Activated naive CD4-positive, alpha-beta T cell treated with anti-CD3 and anti-CD28 coated beads, Interleukin-2, amount 50 U/mL, for 72 hours (primary cell): ENCODE results near the gene NUDT7. TPM values are rescaled to one million over a fixed set of nuclear protein-coding genes. Genes with fewer than 3 reads are reported as not detected.

Source experiments
- ATAC-seq, 2 donors: fragments of 150-1000 bp; cut with Tn5 transposase; 2 replicates each; pipeline ENCODE4 v1.10.0; 2021; ENCODE audit warnings: mild to moderate bottlenecking in 2 of 2, moderate library complexity in 2 of 2
- DNase-seq, 2 donors: peaks; one replicate each; pipeline ENCODE4 v3.0.0; 2021 to 2022; ENCODE audit warnings: low spot score in 2 of 2
- H3K27ac Mint-ChIP-seq, 2 donors: one replicate each; pipeline ENCODE4 v1.8.0; 2022; ENCODE audit warnings: mild to moderate bottlenecking in 2 of 2, mixed read lengths in 2 of 2
- H3K36me3 Mint-ChIP-seq, 2 donors: one replicate each; pipeline ENCODE4 v1.8.0; 2022; ENCODE audit warnings: mixed read lengths in 2 of 2
- H3K9me3 Mint-ChIP-seq, 2 donors: one replicate each; pipeline ENCODE4 v1.8.0; 2022; ENCODE audit warnings: mixed read lengths in 2 of 2
- total RNA-seq, 2 donors: library from RNA; stranded (reverse); gene quantifications; one replicate each; pipeline ENCODE4 v1.2.3, GENCODE V29; 2022

Gene NUDT7
- total RNA-seq, 2 donors from 2014 or later = 5.2 to 6.7 TPM

DNA sequence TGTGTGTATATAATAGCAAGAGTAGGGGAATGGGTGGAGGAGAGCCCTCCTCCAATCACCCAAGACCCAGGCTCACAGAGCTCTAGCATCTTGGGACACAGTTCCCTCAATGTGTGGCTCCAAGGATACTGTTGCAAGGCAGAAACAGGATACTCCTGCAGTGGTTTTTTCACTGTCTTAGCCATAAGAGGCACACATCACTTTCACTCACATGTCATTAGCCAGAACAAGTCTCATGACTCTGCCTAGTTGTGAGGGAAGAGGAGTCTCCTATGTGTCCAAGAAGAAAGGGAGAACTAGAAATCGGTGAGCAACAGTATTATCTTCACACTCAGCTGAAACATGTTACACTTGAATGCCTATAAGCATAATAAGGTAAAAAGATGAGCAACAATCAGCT lies 11.1 kb upstream of the NUDT7 start:
- DNase-seq = no peak
- no peaks in the 10 kb centered on the region for H3K36me3 Mint-ChIP-seq
- H3K27ac Mint-ChIP-seq = no peak overlapping the region
- no peak for ATAC-seq
- H3K9me3 Mint-ChIP-seq = no peaks in the 10 kb centered on the region

DNA sequence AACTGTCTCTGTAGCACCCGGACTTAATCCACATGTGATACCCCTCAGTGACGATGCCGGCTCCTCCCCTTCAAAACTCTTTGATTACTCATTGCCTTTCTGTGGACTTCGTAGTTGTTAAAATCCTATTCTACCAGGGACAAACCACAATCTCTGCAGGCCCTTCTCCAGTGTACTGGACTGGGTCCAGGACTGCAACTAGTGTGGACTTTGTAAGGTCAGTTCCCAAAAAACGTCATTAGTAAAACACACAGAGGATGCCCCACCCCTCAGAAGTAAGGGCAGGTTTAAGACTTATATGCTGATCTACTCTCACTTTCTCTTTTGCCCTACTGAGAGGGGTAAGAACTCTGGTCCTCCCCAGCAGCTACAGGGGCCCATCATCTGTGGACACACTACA lies 10.5 kb upstream of the NUDT7 start:
- H3K27ac Mint-ChIP-seq = no peak overlapping the region
- no peak for ATAC-seq

DNA sequence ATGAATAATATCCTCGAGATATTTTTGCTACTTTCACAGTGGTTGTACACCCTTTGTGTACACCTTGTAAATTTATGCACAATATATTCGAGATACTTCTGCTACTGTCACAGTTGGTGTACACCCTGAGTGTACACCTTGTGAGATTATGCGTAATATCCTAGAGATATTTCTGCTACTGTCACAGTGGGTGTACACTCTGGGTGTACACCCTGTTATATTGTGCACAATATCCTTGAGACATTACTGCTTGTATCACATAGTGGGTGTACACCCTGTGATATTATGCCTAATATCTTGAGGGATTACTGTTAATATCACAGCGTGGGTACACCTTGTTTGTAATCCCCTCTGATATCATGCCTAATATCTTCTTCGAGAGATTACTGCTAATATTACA lies 7.2 kb upstream of the NUDT7 start:
- no peak overlapping the region for H3K27ac Mint-ChIP-seq
- peak; percentile 49 to 52 for ATAC-seq
- no peaks in the 10 kb centered on the region for H3K36me3 Mint-ChIP-seq
- no peaks in the 10 kb centered on the region for H3K9me3 Mint-ChIP-seq
- no peak for DNase-seq

More for the DNA sequence above, 10.5 kb upstream of the NUDT7 start:
- no peak for DNase-seq
- Mint-ChIP-seq H3K9me3 (no peaks in the 10 kb centered on the region), H3K36me3 (no peaks in the 10 kb centered on the region)

DNA sequence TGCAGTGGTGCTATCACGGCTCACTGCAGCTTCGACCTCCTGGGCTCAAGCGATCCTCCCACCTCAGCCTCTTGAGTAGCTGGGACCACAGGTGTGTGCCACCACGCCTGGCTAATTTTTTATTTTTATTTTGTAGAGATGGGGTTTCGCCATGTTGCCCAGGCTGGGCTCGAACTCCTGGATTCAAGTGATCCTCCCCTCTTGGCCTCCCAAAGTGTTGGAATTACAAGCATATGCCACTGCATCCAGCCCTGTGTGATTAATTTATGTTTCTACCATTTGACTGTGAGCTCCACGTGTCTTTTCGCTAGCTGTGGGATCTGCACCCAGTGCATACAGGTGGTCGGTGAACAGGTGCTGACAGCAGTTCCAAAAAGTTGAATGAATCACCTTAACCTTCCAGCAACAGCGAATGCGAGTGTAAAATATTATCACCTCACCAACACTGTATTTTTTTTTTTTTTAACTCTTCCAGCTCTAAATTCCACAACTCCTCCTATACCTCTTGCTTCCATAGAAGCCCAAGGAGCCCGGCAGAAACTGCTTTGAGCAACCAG lies 484 bp upstream of the NUDT7 start:
- peaks cover 9 to 16% of the 10 kb centered on the region in 2 donors for H3K36me3 Mint-ChIP-seq
- peak overlapping the region; percentile 26 to 85 for H3K27ac Mint-ChIP-seq
- peaks cover 0 to 5% of the 10 kb centered on the region in 2 donors for H3K9me3 Mint-ChIP-seq
- ATAC-seq = peak; percentile 24 to 34
- no peak for DNase-seq

DNA sequence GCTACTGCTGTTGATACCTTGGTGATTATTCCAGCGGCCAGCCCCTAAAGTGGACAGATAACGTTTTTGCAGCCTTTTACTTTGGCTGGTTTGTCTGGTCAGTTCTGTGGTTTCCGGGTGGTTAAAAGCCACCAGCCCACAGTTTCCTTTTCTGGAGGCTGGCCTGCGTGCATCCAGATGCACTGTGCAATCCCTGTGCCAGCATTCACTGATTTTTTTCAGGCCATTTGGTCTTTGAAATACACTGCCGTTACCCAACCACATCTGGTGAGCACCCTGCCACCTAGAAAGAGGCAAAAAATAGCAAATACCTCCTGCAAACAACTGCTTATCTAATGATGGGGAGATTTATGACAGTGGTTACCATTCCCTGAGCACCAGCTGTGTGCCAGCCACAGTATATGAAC lies 797 bp downstream of the NUDT7 start:
- H3K27ac Mint-ChIP-seq = peak overlapping the region; percentile 36 to 85
- H3K36me3 Mint-ChIP-seq = peaks cover 10 to 21% of the 10 kb centered on the region in 2 donors
- ATAC-seq = no peak
- peaks cover 0 to 6% of the 10 kb centered on the region in 2 donors for H3K9me3 Mint-ChIP-seq
- no peak for DNase-seq

DNA sequence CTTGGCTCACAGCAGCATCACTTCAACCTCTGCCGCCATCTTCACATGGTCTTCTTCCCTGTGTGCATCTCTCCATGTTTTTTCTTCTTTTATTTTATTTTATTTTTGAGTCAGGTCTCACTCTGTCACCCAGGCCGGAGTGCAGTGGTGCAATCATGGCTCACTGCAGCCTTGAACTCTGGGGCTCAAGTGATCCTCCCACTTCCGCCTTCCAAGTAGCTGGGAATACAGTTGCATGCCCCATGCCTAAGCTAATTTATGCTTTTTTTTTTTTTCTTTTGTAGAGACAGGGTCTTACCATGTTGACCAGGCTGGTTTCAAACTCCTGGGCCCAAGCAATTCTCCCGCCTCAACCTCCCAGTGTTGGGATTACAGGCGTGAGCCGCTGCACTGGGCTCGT lies 1.9 kb downstream of the NUDT7 start:
- ATAC-seq = no peak
- no peak for DNase-seq
- no peak overlapping the region for H3K27ac Mint-ChIP-seq
- peaks cover 0 to 6% of the 10 kb centered on the region in 2 donors for H3K9me3 Mint-ChIP-seq
- peaks cover 10 to 21% of the 10 kb centered on the region in 2 donors for H3K36me3 Mint-ChIP-seq

DNA sequence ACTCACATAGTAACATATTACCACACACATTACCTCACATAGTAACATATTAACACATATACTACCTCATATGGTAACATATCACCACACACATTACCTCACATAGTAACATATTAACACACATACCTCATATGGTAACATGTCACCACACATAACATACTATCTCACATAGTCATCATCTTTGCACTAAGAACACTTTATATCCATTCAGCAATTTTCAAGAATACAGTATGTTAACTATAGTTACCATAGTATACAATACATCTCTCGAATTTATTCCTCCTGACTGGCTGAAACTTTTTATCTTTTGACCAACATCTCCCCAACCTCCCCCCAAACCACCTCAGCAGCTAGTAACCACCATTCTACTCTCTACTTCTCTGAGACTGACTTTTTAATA lies 7.6 kb downstream of the NUDT7 start:
- Mint-ChIP-seq H3K9me3 (peaks cover 7 to 17% of the 10 kb centered on the region in 2 donors), H3K36me3 (peaks cover 23 to 37% of the 10 kb centered on the region in 2 donors), H3K27ac (no peak overlapping the region)
- ATAC-seq = no peak
- DNase-seq = no peak

DNA sequence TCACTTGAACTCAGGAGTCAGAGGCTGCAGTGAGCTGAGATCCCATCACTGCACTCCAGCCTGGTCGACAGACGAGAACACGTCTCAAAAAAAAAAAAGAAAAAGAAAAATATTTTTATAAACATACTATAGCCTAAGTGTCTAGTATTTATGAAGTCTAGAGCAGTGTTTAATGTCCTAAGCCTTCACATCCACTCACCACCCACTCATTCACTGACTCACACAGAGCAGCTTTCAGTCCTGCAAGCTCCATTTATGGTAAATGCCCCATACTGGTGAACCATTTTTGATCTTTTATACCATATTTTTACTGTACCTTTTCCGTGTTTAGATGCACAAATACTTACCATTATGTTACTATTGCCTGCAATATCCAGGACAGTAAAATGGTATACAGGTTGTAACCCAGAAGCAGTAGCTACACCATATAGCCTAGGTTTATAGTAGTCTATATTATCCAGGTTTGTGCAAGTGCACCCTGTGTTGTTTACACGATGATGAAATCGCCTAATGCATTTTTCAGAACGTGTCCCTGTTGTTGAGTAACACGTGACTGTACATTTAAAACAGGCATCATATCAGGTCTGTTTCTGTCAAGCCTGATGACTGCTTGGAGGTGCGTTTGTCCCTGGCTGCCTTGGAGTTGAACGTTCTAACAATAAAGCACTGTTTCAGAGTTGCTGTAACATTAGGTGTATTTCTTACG lies 10.1 kb downstream of the NUDT7 start:
- peaks cover 20 to 31% of the 10 kb centered on the region in 2 donors for H3K36me3 Mint-ChIP-seq
- DNase-seq (no peak), ATAC-seq (peak; percentile 68 to 75)
- H3K27ac Mint-ChIP-seq = no peak overlapping the region
- H3K9me3 Mint-ChIP-seq = peaks cover 12 to 19% of the 10 kb centered on the region in 2 donors

DNA sequence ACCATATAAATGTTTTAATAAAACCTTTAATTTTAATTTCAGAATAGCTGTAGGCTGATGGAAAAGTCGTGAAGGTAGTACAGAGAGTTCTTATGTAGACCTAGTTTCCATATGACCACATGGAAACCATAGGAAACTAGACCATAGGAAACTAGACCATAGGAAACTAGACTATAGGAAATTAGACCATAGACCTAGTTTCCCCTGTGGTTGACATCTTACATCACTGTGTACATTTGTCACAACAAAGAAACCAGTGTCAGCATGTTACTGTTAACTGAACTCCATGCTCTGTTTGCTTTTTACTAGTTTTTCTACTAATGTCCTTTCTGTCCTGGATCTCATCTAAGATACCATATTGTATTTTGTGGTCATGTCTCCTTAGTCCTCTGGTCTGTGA lies 14.6 kb downstream of the NUDT7 start:
- no peak for DNase-seq
- Mint-ChIP-seq H3K36me3 (peaks cover 17 to 24% of the 10 kb centered on the region in 2 donors), H3K9me3 (peaks cover 12 to 19% of the 10 kb centered on the region in 2 donors), H3K27ac (no peak overlapping the region)
- peak; percentile 53 to 70 for ATAC-seq

DNA sequence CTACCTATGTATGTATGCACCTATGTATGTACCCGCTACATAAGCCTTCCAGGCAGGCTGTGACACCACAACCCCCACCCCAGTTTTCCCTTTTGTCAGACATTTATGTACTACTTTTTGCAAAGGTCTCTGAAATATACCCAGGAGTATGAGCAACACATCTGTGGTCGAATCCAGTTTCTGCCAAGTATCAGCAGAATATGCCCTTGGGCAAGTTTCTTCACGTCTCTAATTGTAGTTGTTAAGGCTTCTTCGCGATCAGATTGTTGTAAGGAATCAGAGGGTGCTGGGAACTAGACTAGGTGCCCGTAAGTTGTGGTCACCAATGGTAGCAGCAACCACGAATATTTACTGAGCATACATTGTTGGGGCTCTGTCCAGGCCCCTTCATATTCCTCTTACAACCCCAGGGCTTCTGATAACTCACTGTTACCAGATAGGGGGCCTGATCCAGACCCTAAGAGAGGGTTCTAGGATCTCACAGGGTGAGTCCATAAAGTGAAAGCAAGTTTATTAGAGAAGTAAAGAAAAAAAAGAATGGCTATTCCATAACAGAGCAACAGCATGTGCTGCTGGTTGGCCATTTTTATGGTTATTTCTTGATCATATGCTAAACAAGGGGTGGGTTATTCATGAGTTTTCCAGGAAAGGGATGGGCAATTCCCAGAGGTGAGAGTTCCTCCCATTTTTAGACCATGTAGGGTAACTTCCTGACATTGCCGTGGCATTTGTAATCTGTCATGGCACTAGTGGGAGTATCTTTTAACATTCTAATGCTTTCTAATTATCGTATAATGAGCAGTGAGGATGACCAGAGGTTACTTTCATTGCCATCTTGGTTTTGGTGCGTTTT lies 16.6 kb downstream of the NUDT7 start:
- ATAC-seq = no peak
- Mint-ChIP-seq H3K36me3 (peaks cover 17 to 18% of the 10 kb centered on the region in 2 donors), H3K9me3 (peaks cover 9 to 14% of the 10 kb centered on the region in 2 donors), H3K27ac (no peak overlapping the region)
- no peak for DNase-seq

DNA sequence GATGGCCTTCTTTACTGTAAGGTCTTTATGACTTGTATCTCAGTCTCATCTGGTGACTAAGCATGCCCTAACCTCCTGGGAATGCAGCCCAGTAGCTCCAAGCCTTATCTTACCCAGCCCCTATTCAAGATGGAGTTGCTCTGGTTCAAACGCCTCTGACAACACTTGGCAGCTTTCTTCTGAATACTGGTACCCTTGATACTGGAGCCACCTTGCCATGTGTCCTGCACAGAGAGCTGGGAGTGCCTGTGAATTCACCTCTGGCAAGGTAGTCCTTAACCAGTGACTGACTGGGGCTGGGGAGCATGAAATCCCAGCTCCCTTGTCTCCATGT lies 17.2 kb downstream of the NUDT7 start:
- H3K27ac Mint-ChIP-seq = no peak overlapping the region
- H3K36me3 Mint-ChIP-seq = peaks cover 12 to 13% of the 10 kb centered on the region in 2 donors
- peaks cover 7 to 11% of the 10 kb centered on the region in 2 donors for H3K9me3 Mint-ChIP-seq
- DNase-seq (no peak), ATAC-seq (no peak)

DNA sequence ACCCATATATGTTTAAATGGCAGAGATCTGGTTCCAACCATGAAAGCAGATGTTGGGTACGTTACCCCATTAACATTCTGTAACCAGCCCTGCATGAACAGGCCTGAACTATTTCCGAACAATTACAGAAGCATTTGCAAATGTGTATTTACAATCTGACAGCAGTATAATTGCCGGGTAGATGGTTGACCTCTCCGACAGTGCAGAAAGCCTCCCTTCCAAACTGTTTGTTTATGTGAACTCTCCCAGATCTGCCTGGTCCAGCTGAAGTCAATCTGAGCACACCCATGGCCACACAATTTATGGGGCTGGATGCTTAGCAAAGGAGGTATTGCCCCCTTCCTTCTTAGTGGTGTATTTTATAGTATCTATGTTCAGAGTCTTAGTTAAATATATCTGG lies 21.8 kb downstream of the NUDT7 start:
- Mint-ChIP-seq H3K9me3 (no peaks in the 10 kb centered on the region), H3K27ac (no peak overlapping the region), H3K36me3 (peaks cover 0 to 4% of the 10 kb centered on the region in 2 donors)
- ATAC-seq (no peak), DNase-seq (no peak)

DNA sequence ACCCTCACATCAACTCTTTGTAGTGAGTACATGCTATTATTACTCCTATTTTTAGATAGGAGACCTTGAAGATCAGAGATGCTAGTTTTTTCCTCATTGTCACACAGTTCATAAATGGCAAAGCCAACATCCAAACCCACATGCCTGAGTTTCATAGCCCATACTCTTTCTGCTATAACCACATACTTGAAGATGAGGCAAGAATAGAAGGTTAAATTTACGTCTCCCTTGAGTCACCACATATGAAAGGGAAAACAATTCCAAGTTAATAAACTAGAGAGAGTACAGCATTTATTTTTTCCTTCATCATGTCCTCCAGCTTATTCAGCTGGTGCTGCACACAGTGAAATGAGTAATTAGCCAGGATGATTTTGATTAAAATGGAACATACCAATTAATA lies 23.7 kb downstream of the NUDT7 start:
- DNase-seq = no peak

DNA sequence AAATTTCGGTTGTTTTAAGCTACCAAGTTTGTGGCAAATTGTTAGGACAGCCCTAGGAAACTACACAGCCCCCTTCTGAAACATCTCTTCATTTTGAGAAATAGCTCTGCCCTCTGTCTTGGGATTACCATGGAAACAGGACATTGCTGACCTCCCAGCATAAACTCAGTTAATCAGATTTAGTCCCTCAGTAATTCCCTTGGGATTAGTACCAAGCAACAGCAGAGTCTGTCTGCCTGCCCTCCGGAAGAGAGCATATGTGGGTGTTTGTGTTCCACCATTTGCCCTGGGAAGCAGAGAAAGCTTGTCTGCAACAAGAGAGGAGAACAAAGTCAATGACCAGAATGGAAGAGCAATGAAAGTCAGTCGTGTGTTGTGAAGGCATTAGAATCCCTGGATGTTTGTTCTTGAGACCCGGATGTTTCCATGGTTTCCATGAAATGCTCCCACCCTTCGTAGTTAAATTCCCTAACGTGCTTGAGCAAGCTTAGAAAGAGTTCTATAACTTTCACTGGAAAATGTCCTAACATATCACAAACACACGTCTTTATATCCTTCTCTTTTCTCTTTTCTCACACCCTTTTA lies 26.2 kb downstream of the NUDT7 start:
- DNase-seq = no peak
- ATAC-seq = no peak
- Mint-ChIP-seq H3K27ac (no peak overlapping the region), H3K9me3 (no peaks in the 10 kb centered on the region), H3K36me3 (no peaks in the 10 kb centered on the region)

More for the DNA sequence above, 23.7 kb downstream of the NUDT7 start:
- Mint-ChIP-seq H3K9me3 (no peaks in the 10 kb centered on the region), H3K27ac (no peak overlapping the region), H3K36me3 (peaks cover 0 to 4% of the 10 kb centered on the region in 2 donors)
- ATAC-seq = no peak

DNA sequence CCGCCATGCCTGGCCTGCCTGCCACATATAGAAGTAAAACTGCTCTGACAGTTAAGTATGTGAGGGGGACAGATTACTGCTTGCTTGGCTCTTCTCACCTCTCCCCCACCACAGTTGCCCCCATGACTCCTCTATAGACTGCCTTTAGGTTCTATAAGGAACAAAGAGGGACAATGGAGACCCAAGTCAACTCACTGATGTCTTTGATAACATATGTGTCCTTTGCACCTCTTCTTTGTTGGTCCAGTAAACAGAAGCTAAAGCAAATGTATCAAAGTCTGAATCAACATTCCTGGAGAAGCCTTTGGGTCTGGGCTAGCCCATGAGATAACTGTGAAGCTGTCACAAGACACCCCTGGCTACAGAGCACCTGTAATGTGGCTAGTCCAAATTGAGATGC lies 27.1 kb downstream of the NUDT7 start:
- H3K9me3 Mint-ChIP-seq = no peaks in the 10 kb centered on the region
- H3K27ac Mint-ChIP-seq = no peak overlapping the region
- DNase-seq (no peak), ATAC-seq (no peak)
- H3K36me3 Mint-ChIP-seq = no peaks in the 10 kb centered on the region

DNA sequence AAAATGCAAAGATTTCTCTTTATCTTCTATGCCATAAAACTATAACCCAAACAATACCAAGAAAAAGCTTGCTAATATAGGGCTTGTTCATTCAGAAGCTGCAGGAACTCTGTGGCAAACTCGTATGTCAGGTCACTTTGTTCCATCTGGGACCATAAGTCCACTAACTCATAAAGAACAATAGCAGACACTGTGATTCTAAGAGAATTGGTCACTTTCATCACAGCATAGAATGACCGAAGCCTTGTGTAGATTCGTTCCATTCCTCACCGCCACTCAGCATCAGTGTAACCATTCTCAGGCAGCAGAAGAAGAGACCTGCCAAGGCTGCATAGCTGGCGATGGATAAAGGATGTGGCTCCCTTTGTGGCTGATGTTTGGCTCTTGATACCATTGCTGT lies 35.7 kb downstream of the NUDT7 start:
- Mint-ChIP-seq H3K27ac (no peak overlapping the region), H3K9me3 (no peaks in the 10 kb centered on the region), H3K36me3 (no peaks in the 10 kb centered on the region)
- ATAC-seq = no peak
- DNase-seq = no peak

DNA sequence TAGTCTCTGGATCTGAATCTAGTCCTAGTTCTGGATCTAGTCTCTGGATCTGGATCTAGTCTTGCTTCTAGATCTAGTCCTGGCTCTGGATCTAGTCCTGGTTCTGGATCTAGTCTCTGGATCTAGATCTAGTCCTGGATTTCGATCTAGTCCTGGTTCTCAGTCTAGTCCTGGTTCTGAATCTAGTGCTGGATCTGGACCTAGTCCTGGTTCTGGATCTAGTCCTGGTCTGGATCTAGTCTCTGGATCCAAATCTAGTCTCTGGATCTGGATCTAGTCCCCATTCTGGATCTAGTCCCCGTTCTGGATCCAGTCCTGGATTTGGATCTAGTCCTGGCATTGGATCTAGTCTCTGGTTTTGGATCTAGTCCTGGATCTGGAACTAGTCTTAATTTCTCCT lies 36.2 kb downstream of the NUDT7 start:
- ATAC-seq = no peak
- no peak overlapping the region for H3K27ac Mint-ChIP-seq
- no peaks in the 10 kb centered on the region for H3K9me3 Mint-ChIP-seq
- no peak for DNase-seq
- no peaks in the 10 kb centered on the region for H3K36me3 Mint-ChIP-seq
